ENCODE measurements around the gene HECA. TPM values are rescaled to one million over a fixed set of nuclear protein-coding genes. Genes with fewer than 3 reads are reported as not detected.
A peak's percentile ranks its signal among the peaks of the same experiment; 100 is the strongest.

The HECA gene
- total and polyA plus RNA-seq, 2 of the 4 experiments (the other 2 are of a cell fraction), result 3.1 to 4.3 TPM

- peak overlapping the region; percentile 49; the same call in 1 of the 2 replicates for H3K4me2 ChIP-seq (ENCODE audit: low read depth, low read length)
- H4K5ac ChIP-seq (ENCODE audit: low read depth, low read length), result no peak overlapping the region
- H4K8ac ChIP-seq (ENCODE audit: low read depth in 2 of 2, low read length in 2 of 2), result no peak overlapping the region
- no peak overlapping the region for H3K23ac ChIP-seq (ENCODE audit: low read depth, low read length)
- H3K27me3 ChIP-seq (ENCODE audit: control insufficient read depth, insufficient read depth, low read length), result no peaks in the 10 kb centered on the region
- in situ Hi-C loops (cut with MboI; ENCODE audit: low sequenced_read_pairs), result no loop called here
- H3K27ac ChIP-seq (ENCODE audit: insufficient read depth, low read length), result peak overlapping the region; percentile 43; the same call in 1 of the 2 replicates
- peaks cover 16% of the 10 kb centered on the region; the same call in 1 of the 2 replicates for H4K20me1 ChIP-seq (ENCODE audit: insufficient read depth, low read length)
- H3K9me1 ChIP-seq (ENCODE audit: insufficient read depth, low read length), result peaks cover 3% of the 10 kb centered on the region
- dilution Hi-C loops (cut with HindIII; ENCODE audit: low sequenced_read_pairs, unreplicated experiment), result no loop called here
- no peak overlapping the region for H2BK120ac ChIP-seq (ENCODE audit: low read depth, low read length)
- H3K4me1 ChIP-seq (ENCODE audit: control insufficient read depth, insufficient read depth, low read length), result peaks cover 19% of the 10 kb centered on the region
- DNase-seq, result peak; percentile 43
- ATAC-seq (ENCODE audit: low read depth), result peak; percentile 4; the same call in 1 of the 2 replicates
- no peak overlapping the region for H3K18ac ChIP-seq (ENCODE audit: low read depth, low read length)
- no peaks in the 10 kb centered on the region for H3K9me3 ChIP-seq (ENCODE audit: control insufficient read depth, insufficient read depth, low read length)
- H3K9ac ChIP-seq (ENCODE audit: low read depth, low read length), result no peak overlapping the region
- no peak overlapping the region for H4K91ac ChIP-seq (ENCODE audit: insufficient read depth, low read depth, low read length)
- H2AK5ac ChIP-seq (ENCODE audit: low read depth, low read length), result no peak overlapping the region
- POLR2A ChIA-PET (ENCODE audit: unreplicated experiment), result no interaction called here
- H3K79me1 ChIP-seq (ENCODE audit: low read depth in 1 of 2, low read length in 2 of 2), result peaks cover 30 to 37% of the 10 kb centered on the region in 2 experiments
- 87% methylated on average over 3 of the region's 7 CpGs; no CpG with 5 or more reads in 1 of the 2 experiments for WGBS, 2 experiments (ENCODE audit: extremely low coverage in 2 of 2, insufficient read length in 1 of 2)
- intact Hi-C loops (cut with micrococcal nuclease), result no loop called here
- TF ChIP-seq CHD1 (IDR thresholded peaks at IDR 0.05; ENCODE audit: low read depth, low read length), result no peak
- TF ChIP-seq MAZ (IDR thresholded peaks at IDR 0.05; ENCODE audit: borderline replicate concordance, low read depth, low read length), result no peak
- TF ChIP-seq SMC3 (IDR thresholded peaks at IDR 0.05; ENCODE audit: low read depth, low read length), result no peak
- no peak for TF ChIP-seq CTCF (conservative IDR thresholded peaks at IDR 0.05; ENCODE audit: low read depth, low read length)
- no peak for TF ChIP-seq RCOR1 (IDR thresholded peaks at IDR 0.05; ENCODE audit: insufficient replicate concordance, low read length)
- TF ChIP-seq RFX5 (IDR thresholded peaks at IDR 0.05; ENCODE audit: low read depth, low read length), result no peak
- no peak for TF ChIP-seq POLR2A (IDR thresholded peaks at IDR 0.05; ENCODE audit: low read depth, low read length)
- TF ChIP-seq MAFK (IDR thresholded peaks at IDR 0.05; ENCODE audit: low read depth, low read length), result no peak
- no peak for TF ChIP-seq ELK1 (IDR thresholded peaks at IDR 0.05; ENCODE audit: borderline replicate concordance, low read depth, low read length)
- no peak for TF ChIP-seq BHLHE40 (IDR thresholded peaks at IDR 0.05; ENCODE audit: low read depth, low read length)
- TF ChIP-seq NFE2L2 (IDR thresholded peaks at IDR 0.05; ENCODE audit: low read depth, low read length), result no peak
- TF ChIP-seq MXI1 (IDR thresholded peaks at IDR 0.05; ENCODE audit: borderline replicate concordance, low read depth, low read length), result no peak
- no peak for TF ChIP-seq USF2 (IDR thresholded peaks at IDR 0.05; ENCODE audit: low read depth, low read length)
- TF ChIP-seq FOS (IDR thresholded peaks at IDR 0.05; ENCODE audit: low read depth, low read length), result no peak
- TF ChIP-seq RAD21 (IDR thresholded peaks at IDR 0.05; ENCODE audit: low read length), result no peak
- no peak for TF ChIP-seq CEBPB (IDR thresholded peaks at IDR 0.05; ENCODE audit: low read depth, low read length)
- no peak overlapping the region for H2BK15ac ChIP-seq (ENCODE audit: low read depth, low read length)
- H2AFZ ChIP-seq (replicated peaks; ENCODE audit: low read length, poor library complexity), result no peak overlapping the region
- H3K4ac ChIP-seq (ENCODE audit: low read depth, low read length), result no peak overlapping the region
- H3K4me3 ChIP-seq (ENCODE audit: insufficient read depth, low read depth, low read length), result no peak overlapping the region
- no peak overlapping the region for H3K56ac ChIP-seq (ENCODE audit: extremely low read depth, insufficient read depth, low read length)
- H3K36me3 ChIP-seq (ENCODE audit: control insufficient read depth, insufficient read depth, low read length), result no peaks in the 10 kb centered on the region
- no peak overlapping the region for H2BK20ac ChIP-seq (ENCODE audit: low read depth, low read length)
- CTCF ChIA-PET, result interaction anchor here (1.3 kb wide), 1 partner anchor 11 kb away, joined by 3 read pairs; no protein-coding TSS in a partner anchor
- H2BK5ac ChIP-seq (ENCODE audit: low read depth, low read length, poor library complexity, severe bottlenecking), result no peak overlapping the region
- no TSS peak for BruUV-seq (replicated peaks)
- H3K14ac ChIP-seq (replicated peaks; ENCODE audit: low read depth, low read length), result no peak overlapping the region
- no peak overlapping the region for H2AK9ac ChIP-seq (replicated peaks; ENCODE audit: low read depth, low read length, poor library complexity)
Observed at GRCh38 chr6:139148557-139149235, 13.8 kb downstream of the HECA start.
